GM19468 (cell line): ENCODE measurements around the gene WWC2.

Source experiments
- ATAC-seq: cut with Tn5 transposase; IDR thresholded peaks from one replicate; pipeline ENCODE4 v1.9.1; 2021; ENCODE audit warnings: mild to moderate bottlenecking, moderate library complexity, moderate number of reproducible peaks; ENCODE audit not compliant: unreplicated experiment; ENCODE audit errors: extremely low read depth

The WWC2 gene

DNA sequence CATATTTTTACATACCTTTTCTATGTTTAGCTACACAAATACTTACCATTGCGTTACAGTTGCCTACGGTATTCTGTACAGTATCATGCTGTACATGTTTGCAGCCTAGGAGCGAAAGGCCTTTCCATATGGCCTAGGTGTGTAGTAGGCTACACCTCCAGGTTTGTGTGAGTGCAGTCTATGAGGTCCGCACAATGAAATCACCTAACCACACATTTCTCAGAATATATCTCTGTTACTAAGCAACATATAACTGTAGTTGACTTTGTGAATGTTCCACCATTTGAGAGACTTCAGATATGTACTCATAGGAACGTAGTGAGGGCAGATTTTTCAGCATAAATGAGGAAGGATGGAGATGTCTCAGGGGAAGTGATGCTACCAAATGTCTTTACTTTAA lies 62.6 kb downstream of the WWC2 start:
- no peak for ATAC-seq

DNA sequence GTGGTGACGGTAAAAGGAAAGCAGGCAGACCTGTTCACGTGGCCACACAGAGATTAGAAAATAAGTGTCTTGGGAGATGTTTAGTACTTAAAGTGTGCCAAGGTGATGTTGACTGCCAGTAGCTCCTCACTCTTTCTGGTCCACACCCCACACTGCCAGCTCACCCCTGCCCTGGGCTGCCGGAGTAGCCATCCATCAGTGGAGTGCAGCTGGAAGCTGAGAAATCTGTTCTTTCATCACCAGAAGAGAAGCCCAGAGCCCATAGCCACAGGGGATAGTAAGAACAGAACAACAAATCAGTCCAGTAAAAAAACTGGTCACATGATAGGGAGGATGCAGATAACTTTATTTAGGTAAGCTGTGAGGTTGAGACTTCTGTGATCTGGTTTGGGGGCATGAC lies 64.1 kb downstream of the WWC2 start:
- no peak for ATAC-seq

DNA sequence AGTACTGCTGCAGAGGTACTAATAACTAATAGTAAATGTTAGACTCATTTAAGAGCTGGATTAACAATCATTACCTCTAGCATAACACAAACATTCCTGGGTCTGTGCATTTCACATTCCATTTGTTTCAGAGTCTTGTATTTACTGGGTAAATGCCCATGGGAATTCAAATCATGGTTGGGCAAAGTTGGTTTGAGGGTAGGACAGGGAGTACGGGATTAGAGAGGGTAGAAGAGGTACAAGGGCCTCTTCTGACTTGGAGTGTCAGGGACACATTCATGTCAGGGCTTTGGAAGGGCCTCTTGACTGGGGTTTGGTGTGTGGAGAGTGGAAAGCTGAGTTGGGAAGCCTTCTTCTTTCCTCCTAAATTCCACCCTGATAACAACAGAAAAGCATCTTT lies 65.9 kb downstream of the WWC2 start:
- no peak for ATAC-seq

DNA sequence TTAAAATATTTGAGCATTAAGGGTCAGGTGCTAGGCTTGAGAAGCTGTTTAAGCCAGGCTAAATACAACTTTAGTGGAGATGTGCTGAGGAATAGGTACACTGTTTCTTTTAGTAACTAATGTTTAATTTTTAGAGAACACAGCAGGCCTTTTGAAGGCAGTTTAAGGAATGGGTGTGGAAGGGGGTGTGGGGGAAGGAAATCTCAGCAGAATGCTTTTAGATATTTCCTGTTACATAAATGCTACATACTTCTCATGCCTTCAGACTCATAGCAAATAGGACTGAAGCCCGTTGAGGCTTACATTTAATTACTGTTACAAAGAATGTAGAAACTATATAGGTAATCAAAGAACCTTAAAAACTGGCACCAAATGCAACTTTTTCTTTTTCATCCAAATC lies 66.3 kb downstream of the WWC2 start:
- no peak for ATAC-seq

DNA sequence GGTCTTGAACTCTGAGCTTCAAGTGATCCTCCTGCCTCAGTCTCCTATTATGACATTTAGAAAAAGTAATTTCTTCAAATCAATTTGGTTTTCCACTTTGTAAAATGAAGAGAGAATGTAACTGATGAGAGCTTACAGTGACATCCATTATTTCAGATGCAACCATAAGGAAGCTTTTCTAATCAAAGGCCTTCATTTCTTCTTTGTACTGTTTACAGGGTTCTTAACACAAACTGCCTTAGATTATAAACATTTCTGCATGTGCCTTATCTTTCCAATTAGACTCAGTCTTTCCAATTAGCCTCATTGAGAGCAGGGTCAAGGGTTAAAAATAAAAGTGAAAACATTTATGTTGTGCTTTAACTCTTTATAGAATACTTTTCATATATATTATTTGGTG lies 71.8 kb downstream of the WWC2 start:
- ATAC-seq: no peak

DNA sequence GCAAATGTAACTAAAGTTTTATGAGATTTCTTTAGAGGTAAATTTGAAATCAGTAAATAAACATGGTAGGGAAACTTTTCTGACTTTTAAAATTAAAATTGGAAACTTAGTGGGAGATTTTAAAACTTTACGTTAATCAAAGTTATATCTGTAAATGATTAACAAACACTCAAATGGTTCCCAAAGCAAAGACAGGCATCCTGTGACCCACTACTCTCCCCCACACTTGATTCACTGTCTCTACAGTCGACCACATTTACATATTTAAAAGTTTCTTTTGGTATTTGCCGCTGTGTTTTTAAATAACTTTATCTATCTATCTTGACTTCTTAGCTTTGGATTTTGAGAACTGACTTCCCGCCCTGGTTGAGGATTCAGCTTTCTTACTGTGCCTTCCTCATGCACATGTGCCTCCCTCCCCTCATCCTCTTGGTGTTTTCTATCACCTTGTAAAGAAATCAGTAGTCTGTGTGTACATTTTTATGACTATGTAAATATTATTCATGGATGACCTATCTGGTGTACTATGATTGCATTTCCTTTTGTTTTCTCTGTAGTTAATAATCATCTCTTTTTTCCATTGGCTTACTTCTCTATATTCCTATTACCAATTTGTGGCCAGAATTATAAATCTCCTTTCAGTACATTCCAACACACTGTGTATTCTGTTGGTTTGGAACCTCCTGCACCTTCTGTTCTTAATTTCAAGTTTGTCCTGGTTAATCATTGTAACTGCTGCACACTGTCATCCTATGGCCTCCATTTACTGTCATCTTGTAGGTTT lies 72.6 kb downstream of the WWC2 start:
- no peak for ATAC-seq

DNA sequence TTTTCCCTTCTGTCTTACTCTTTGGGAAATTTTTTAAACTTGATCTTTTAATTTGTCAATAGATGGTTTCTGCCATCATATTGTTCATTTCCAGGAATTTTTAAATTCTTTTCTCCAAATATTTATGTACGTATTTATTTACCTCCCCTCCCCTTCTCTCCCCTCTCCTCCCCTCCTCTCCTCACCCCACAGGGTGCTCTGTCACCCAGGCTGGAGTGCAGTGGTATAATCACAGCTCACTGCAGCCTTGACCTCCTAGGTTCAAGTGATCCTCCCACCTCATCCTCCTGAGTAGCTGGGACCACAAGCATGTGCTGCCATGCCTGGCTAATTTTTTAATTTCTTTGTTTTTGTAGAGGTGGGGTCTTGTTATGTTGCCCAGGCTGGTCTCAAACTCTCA lies 73.8 kb downstream of the WWC2 start:
- ATAC-seq: no peak

DNA sequence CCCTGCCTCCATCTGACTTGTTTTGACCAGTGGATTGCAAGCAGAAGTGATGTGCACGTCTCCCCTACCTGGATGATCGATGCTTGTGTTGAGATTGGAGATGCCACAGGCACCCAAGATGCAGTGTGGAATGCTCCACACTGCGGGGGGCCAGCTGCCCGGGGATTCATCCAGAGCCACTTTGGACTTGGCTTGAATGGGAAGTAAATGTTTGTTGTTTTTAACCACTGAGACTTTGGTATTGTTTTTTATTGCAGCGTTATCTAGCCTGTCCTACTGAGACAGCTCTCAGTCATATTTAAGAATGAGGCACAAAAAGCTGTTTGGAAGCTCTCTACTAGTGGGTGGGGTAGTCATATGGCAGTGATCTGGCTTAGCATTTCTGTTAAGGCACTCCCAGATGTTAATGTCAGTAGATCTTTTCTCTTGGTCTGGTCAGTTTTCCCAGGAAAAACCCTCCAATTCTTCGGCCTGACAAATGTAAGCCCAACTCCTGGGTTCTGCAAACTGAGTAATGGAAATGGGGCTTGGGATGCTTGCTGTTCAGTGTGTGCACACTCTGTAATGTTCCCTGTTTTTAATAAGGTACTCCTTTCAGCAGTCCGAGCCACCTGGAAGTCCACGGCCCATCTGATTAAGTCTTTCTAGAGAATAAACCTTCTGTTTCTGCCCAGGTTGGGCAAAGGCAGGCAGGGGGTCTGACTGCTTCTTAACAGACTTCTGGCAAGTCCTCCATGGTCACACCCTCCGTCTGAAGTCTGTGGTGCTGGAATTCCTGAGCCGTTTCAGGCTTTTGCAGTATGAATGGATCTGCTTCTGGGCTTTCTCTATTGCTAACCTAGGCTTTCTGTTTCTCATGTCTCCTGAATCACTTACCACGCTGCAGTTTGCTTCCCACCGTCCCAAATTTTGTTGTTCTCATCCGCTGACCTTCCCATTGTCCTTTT lies 74.8 kb downstream of the WWC2 start:
- no peak for ATAC-seq

DNA sequence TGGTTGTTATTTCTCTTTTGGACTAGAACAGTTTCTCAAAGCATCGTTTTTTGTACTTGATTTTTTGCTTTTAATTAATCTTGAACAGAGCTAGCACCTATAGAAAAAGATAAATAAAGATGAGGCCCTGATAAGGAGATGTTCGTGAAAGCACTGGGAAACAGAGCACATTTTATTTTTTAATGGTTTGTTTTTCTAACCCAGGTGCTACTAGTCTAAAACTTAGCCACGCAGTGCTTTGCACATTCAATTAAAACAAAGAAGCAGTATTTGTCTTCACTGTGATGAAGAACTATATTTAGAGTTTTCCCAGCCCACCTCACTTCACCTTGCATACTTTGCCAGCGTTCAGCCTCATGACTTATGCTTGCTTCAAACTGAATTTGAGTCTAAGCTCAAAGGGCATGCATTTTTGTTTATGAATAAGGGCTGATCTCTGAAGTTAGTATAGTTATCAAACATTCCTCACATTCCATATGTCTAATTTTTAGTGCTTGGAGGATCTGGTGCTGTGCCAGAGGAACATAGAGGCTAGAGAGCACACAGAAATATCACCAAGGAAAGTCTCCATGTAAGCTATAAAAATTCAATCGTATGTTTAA lies 76.7 kb downstream of the WWC2 start:
- ATAC-seq: no peak

DNA sequence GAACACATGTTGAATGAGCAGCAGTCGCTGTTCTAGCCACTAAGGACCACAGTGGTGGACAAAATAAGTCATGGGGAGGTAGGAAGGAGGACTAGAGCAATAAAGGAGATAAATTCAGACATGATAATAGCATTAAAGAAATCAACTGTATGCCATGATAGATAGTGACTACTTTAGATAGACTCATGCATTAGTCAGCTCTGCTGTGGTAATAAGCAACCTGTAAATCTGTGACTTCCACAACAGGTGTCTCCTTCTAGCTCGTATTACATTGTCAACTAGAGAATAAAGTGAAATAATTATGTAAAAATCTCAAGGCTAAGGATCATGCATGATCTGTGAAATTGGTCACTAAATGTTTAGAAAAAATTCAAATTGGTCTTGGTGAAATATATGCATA lies 77.9 kb downstream of the WWC2 start:
- ATAC-seq: no peak

DNA sequence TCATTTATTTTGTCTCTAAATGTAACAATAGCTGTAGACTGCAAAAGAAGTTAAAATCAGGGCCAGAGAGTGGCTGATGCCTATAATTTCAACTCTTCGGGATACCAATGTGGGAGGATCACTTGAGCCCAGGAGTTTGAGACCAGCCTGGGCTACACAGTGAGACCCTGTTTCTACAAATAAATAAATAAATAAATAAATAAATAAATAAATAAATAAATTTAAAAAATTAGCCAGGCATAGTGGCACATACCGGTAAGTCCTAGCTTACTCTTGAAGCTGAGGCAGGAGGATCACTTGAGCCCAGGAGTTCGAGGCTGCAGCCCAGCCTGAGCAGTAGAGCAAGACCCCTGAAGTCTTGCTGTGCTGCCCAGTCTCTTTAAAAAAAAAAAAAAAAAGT lies 79.1 kb downstream of the WWC2 start:
- no peak for ATAC-seq

DNA sequence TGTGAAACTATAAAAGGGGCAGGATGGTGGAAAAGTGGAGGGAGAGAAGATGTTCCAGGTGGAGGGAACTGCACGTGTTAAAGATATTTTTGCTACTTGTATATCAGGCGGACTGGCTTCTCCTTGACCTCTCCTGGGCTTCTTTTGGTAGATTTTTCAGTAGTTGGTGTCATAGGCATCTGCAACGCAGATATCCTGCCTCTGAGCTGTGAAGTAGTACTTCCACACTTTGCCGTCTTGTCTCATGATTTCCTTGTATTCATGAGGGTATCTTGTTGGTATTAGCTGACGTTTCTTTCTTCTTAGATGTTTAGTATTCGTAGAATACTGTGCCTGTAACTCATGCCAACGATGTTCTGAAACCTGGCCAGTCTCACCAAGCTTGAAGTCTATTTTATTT lies 81.0 kb downstream of the WWC2 start:
- no peak for ATAC-seq

DNA sequence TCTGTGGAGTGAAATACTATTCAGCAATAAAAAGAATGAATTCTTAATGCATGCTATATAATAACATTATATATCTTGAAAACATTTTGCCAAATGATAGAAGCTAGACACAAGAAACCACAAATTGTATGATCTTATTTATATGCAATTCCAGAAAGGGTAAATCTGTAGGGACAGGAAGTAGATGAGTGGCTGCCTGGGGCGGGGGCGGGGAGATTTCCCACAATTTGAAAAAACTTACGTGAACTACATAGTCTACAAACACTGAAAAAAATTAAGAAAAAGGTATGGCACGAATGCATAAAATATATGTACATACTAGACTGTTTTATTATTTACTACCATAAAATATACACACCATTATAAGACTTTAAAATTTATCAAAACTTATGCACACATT lies 81.6 kb downstream of the WWC2 start:
- no peak for ATAC-seq

DNA sequence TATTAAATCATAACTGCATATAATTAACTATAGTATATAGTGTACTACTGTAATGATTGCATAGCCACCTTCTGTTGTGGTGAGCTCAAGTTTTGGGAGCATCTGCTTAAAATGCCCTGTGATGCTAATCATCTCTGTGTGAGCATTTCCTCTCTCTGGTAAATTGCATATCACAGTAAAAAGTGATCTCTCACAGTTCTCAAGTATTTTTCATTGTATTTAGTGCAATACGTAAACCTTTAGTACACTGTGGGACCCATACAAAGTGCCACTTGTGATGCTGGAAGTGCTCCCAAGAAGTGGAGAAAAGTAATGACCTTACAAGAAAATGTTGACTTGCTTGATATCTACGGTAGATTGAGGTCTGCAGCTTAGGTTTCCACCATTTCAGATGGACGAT lies 82.0 kb downstream of the WWC2 start:
- ATAC-seq: no peak

DNA sequence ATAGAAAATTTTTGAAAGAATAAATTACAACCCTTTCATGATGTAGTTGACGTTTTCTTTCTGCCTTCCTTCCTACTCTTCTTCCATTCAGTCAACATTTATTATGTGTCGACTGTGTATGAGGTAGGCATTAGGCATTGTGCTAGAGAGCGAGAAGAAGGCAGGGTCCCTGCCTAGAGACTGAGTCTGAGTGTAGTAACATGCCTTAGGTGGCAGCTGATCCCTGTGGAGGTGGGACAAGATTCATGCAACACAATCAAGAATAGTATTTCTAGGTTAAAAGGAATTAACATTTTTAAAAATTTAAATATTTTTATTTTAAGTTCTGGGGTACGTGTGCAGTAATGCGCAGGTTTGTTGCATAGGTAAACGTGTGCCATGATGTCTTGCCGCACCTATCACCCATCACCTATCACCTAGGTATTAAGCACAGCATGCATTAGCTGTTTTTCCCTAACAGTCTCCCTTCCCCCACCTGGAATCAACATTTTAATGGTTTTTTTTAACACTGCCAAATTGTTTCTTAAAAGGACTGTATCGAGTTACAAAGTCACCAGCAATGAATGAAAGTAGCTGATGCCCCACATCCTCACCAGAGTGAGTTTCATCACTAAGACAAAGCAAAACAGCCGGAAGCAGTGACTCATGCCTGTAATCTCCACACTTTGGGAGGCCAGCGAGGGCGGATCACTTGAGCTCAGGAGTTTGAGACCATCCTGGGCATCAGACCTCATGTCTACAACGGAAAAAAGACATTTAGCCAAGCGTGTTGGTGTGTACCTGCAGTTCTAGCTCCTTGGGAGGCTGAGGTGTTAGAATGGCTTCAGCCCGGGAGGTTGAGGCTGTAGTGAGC lies 84.0 kb downstream of the WWC2 start:
- no peak for ATAC-seq

DNA sequence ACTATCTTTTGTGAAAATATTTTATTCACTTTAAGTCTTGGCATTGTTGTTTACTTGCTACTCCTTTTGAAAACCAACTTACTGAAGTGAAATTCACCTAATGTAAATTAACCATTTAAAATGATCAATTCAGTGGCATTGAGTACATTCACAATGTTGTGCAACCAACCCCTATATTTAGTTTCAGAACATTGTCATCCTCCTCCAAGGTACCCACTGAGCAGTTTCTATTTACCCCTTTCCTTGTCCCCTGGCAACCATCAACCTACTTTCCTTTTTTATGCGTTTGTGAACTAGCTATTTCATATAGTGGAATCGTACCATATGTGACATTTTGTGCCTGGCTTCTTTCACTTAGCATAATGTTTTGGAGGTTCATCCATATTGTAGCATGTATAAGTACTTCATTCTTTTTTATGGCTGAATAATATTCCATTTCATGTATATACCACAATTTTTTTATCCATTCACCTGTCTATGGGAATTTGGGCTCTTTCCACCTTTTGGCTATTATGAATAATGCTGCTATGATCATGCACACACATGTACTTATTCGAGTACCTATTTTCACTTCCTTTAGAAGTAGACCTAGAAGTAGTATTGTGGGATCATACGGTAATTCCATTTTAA lies 85.0 kb downstream of the WWC2 start:
- no peak for ATAC-seq

DNA sequence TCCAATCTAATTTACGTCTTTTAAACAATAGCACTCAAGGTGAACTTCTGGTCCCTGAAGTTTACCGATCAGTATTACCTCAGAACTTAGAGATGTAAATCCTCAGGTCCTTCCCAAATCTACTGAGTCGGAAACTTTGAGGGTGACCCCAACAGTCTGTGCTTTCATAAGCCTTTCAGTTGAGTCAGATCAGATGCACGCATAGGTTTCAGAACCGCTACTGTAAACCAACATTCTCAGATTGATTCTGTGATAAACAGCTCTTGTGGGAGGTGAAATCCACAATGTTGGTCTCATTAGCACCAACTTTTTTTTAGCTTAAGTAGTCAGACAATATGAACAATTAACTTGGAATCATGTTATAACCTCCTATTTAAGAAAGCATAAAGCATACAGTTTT lies 86.0 kb downstream of the WWC2 start:
- ATAC-seq: no peak

DNA sequence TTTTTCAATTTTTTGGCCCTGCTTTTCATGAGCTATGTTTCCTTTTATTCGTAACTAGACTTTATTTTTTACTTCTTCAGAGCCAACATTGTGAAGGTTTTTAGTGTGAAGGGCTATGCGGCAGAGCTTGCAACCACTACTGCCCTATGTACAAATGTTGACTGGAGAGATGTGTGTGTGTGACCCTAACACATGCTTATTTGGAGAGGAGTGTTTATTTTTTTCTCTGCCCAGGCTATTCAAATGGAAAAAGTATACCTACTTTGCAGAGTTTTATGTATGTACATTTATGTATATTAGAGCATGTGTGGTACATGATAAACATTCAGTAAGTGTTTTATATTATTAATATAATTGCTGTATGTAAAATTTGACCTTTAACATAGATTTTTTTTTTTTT lies 86.5 kb downstream of the WWC2 start:
- no peak for ATAC-seq

DNA sequence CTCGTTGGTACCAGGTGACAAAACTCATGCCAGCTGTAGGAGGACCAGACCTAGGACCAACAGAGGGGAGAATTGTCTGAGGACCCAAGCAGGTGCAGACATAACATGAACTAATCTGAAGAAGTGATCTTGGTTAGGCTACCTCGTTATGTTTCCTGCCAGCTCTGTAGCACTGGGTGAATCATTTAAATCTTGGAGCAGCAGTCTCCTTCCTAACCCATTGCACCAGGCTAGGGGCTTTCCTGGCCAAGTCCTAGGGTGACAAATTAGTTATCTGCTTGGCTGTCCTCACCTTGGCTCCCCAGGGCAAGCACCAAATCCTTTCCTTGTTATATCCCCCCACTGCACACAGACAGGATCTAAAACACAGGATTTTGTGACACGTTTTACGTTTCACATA lies 87.8 kb downstream of the WWC2 start:
- no peak for ATAC-seq
